OCI-LY1 (cell line): ENCODE measurements around the gene LGSN.

Source experiments
- H2AFZ ChIP-seq: fragments of 200-600 bp; sonication (generic), shearing (Covaris generic); 2 replicates; pipeline ENCODE4 v1.6.0; 2014; ENCODE audit warnings: antibody characterized with exemption, mild to moderate bottlenecking, low read length
- H3F3A ChIP-seq: fragments of 200-600 bp; sonication (generic), shearing (Covaris generic); 2 replicates; pipeline ENCODE4 v1.6.0; 2014; ENCODE audit warnings: mild to moderate bottlenecking, antibody characterized with exemption, low read length, moderate library complexity; ENCODE audit not compliant: insufficient read depth
- H3K27ac ChIP-seq: fragments of 200-600 bp; sonication (generic); 2 replicates; pipeline ENCODE4 v1.5.1; 2014; ENCODE audit warnings: low read length, mixed run types, mild to moderate bottlenecking, low read depth; ENCODE audit not compliant: poor library complexity, severe bottlenecking
- H3K27me3 ChIP-seq: fragments of 200-600 bp; sonication (generic); 2 replicates; pipeline ENCODE4 v1.6.0; 2014; ENCODE audit warnings: antibody characterized with exemption, mild to moderate bottlenecking, low read length, moderate library complexity; ENCODE audit not compliant: insufficient read depth
- H3K36me3 ChIP-seq: fragments of 200-600 bp; sonication (generic); 2 replicates; pipeline ENCODE4 v1.6.1; 2014; ENCODE audit warnings: mild to moderate bottlenecking, antibody characterized with exemption, low read length, moderate library complexity, mixed read lengths; ENCODE audit not compliant: insufficient read depth
- H3K4me1 ChIP-seq: fragments of 200-600 bp; sonication (generic); 2 replicates; pipeline ENCODE4 v1.5.1; 2014; ENCODE audit warnings: mild to moderate bottlenecking, low read length, moderate library complexity; ENCODE audit not compliant: insufficient read depth, severe bottlenecking
- H3K4me2 ChIP-seq: fragments of 200-600 bp; sonication (generic), shearing (Covaris generic); 2 replicates; pipeline ENCODE4 v1.6.1; 2014; ENCODE audit warnings: low read length
- H3K4me3 ChIP-seq: fragments of 200-600 bp; sonication (generic); 2 replicates; pipeline ENCODE4 v1.5.1; 2014; ENCODE audit warnings: low read length, low read depth, mild to moderate bottlenecking, mixed read lengths; ENCODE audit not compliant: poor library complexity, severe bottlenecking
- H3K79me2 ChIP-seq: fragments of 200-600 bp; shearing (Covaris generic); 2 replicates; pipeline ENCODE4 v1.6.1; 2016; ENCODE audit warnings: mixed run types, low read length, mixed read lengths; ENCODE audit not compliant: insufficient read depth
- H3K9ac ChIP-seq: fragments of 200-600 bp; sonication (generic), shearing (Covaris generic); 2 replicates; pipeline ENCODE4 v1.6.1; 2014; ENCODE audit warnings: mild to moderate bottlenecking, low read length, mixed read lengths
- H3K9me2 ChIP-seq: fragments of 200-600 bp; sonication (generic), shearing (Covaris generic); 2 replicates; pipeline ENCODE4 v1.6.1; 2014; ENCODE audit warnings: low read depth, mild to moderate bottlenecking, low read length, mixed read lengths
- H3K9me3 ChIP-seq: fragments of 200-600 bp; shearing (Covaris generic); 2 replicates; pipeline ENCODE4 v1.6.1; 2014; ENCODE audit warnings: low read length, mixed read lengths
- H4K20me1 ChIP-seq: fragments of 200-600 bp; sonication (generic), shearing (Covaris generic); 2 replicates; pipeline ENCODE4 v1.6.0; 2016; ENCODE audit warnings: mild to moderate bottlenecking, low read length; ENCODE audit not compliant: insufficient read depth
- EZH2 ChIP-seq: fragments of 200-600 bp; sonication (generic), shearing (Covaris generic); IDR thresholded peaks from 2 replicates; pipeline ENCODE4 v1.8.0; 2017; ENCODE audit warnings: borderline replicate concordance, mixed run types, mild to moderate bottlenecking, antibody characterized with exemption, low read length, moderate library complexity, mixed read lengths
- TF ChIP-seq, protein P1 (sequence below): fragments of 200-600 bp; sonication (generic), shearing (Covaris generic); IDR thresholded peaks from 2 replicates; pipeline ENCODE4 v1.5.1; 2017; ENCODE audit warnings: mild to moderate bottlenecking, antibody characterized with exemption, low read length, moderate library complexity, mixed read lengths

The LGSN gene

DNA sequence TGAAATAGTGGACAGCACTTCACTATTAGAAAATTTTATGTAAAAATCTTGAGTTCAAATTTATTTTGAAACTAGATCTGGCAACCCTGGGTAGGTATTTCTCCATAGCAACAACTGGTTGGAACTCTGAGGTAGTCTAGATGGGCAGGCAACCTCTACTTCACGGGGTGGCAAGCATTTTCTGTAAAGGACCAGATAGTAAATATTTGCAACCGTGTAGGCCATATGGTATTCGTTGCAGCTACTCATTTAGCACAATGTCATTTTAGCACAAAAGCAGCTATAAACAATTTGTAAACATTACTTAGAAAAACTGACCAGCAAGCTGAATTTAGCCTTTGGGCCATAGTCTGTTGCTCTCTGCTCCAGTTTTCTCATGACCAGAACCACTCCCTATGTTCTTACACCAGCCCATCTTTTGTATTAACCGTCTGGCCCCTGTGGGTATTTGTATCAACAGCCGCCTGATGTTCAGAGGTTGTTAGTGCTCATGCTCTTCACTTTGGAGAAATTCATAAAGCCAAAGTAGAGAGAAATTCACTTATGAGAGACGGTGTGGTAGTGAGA, 29.2 kb downstream of the LGSN start:
- Histone ChIP-seq H2AFZ (no peak overlapping the region), H3K27me3 (no peaks in the 10 kb centered on the region), H4K20me1 (no peaks in the 10 kb centered on the region), H3K9ac (no peak overlapping the region), H3K9me2 (no peaks in the 10 kb centered on the region), H3K9me3 (no peaks in the 10 kb centered on the region), H3K4me3 (no peak overlapping the region), H3F3A (no peaks in the 10 kb centered on the region), H3K27ac (no peak overlapping the region), H3K4me1 (no peaks in the 10 kb centered on the region), H3K36me3 (no peaks in the 10 kb centered on the region), H3K79me2 (no peaks in the 10 kb centered on the region), H3K4me2 (no peak overlapping the region)
- TF ChIP-seq, protein P1, sequence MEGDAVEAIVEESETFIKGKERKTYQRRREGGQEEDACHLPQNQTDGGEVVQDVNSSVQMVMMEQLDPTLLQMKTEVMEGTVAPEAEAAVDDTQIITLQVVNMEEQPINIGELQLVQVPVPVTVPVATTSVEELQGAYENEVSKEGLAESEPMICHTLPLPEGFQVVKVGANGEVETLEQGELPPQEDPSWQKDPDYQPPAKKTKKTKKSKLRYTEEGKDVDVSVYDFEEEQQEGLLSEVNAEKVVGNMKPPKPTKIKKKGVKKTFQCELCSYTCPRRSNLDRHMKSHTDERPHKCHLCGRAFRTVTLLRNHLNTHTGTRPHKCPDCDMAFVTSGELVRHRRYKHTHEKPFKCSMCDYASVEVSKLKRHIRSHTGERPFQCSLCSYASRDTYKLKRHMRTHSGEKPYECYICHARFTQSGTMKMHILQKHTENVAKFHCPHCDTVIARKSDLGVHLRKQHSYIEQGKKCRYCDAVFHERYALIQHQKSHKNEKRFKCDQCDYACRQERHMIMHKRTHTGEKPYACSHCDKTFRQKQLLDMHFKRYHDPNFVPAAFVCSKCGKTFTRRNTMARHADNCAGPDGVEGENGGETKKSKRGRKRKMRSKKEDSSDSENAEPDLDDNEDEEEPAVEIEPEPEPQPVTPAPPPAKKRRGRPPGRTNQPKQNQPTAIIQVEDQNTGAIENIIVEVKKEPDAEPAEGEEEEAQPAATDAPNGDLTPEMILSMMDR, result no peak
- no peak for TF ChIP-seq EZH2

DNA sequence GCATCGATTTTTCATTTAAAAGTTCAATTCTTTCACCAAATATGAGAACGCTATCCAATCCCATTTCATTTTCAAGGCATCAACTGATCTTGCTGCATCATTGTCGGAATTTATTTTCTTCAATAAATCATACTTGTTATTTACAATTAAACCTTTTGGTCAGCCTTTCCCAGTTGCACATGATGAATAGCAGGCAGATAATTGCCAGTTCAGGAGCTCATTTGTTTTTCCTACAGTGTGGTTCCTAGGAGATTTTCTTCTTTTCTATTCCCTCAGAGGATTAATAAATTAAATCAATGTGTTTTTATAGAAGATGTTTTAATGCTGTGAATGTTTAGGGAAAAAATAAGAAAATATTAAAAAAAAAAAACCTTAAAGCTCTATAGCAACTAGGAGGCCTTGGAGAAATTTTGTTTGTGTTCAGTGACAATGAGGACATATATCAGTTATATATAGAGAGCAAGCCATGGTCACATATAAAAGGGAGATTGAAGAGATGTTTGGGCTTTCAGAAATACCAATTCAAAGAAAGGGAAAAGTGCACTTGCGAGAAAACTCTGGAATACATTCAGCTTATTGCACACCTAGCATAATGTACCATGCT, 30.4 kb downstream of the LGSN start:
- Histone ChIP-seq H3K27me3 (no peaks in the 10 kb centered on the region), H3F3A (no peaks in the 10 kb centered on the region), H3K4me3 (no peak overlapping the region), H3K4me1 (no peaks in the 10 kb centered on the region), H3K27ac (no peak overlapping the region), H3K36me3 (no peaks in the 10 kb centered on the region), H3K79me2 (no peaks in the 10 kb centered on the region), H3K4me2 (no peak overlapping the region), H3K9ac (no peak overlapping the region), H4K20me1 (no peaks in the 10 kb centered on the region), H2AFZ (no peak overlapping the region), H3K9me3 (no peaks in the 10 kb centered on the region), H3K9me2 (no peaks in the 10 kb centered on the region)
- TF ChIP-seq EZH2, result no peak
- TF ChIP-seq, protein P1, result no peak

DNA sequence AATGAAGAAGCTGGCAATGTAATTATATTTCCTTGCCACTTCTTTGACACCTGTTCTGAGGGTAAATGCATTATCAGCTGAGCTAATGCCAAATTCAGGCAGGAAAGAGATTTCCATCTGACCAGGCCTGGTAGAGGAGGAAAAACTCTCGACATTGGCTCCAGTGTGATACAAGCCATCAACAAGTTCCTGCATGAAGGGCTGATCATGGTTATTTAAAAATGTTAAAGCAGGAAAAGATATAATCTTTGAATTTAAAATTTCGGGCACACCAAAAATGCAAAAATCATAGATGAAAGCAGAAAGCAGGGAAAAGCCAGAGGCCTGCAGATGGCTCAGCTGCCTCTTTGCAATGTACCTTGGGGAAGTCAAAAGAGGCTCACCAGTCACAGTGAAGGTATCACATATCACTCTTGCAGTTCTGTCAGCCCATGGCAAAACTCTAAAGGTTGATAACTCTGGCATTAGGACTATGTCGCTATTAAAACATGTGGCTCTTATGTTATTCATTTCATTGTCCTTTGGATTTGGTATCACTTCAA, 39.1 kb downstream of the LGSN start:
- TF ChIP-seq, protein P1, result no peak
- TF ChIP-seq EZH2, result no peak
- no peak overlapping the region for H3K27ac ChIP-seq
- H3K9me2 ChIP-seq, result no peaks in the 10 kb centered on the region
- H3K27me3 ChIP-seq, result no peaks in the 10 kb centered on the region
- no peak overlapping the region for H2AFZ ChIP-seq
- H3K4me2 ChIP-seq, result no peak overlapping the region
- H3F3A ChIP-seq, result no peaks in the 10 kb centered on the region
- H3K9ac ChIP-seq, result no peak overlapping the region
- no peaks in the 10 kb centered on the region for H4K20me1 ChIP-seq
- no peaks in the 10 kb centered on the region for H3K4me1 ChIP-seq
- no peaks in the 10 kb centered on the region for H3K9me3 ChIP-seq
- H3K79me2 ChIP-seq, result no peaks in the 10 kb centered on the region
- H3K4me3 ChIP-seq, result no peak overlapping the region
- no peaks in the 10 kb centered on the region for H3K36me3 ChIP-seq
